NCI-H526 (cell line): ENCODE data around the gene SERPINH1.
A peak's percentile ranks its signal among the peaks of the same experiment; 100 is the strongest.

Source experiments
- DNase-seq, 2 experiments: peaks; one replicate each; lab custom pipeline; 2025; lab: John Stamatoyannopoulos, UW

SERPINH1 gene

GRCh38 chr11:75562048-75562835, at the start of gene SERPINH1:
SERPINH1 (plus strand) TSS chr11:75562253; CDS start chr11:75566350, 4,097 bp downstream.
- DNase-seq, result peak; percentile 51 to 90

GRCh38 chr11:75513250-75513649, 48.8 kb upstream of the SERPINH1 start:
- no peak for DNase-seq

GRCh38 chr11:75514596-75514995, 47.5 kb upstream of the SERPINH1 start:
- DNase-seq, result no peak

- no peak for DNase-seq
Observed at GRCh38 chr11:75516140-75516539, 45.9 kb upstream of the SERPINH1 start.

- no peak for DNase-seq
Observed at GRCh38 chr11:75516886-75517285, 45.2 kb upstream of the SERPINH1 start.

GRCh38 chr11:75518204-75518549, 43.9 kb upstream of the SERPINH1 start:
- no peak for DNase-seq

- no peak for DNase-seq
Observed at GRCh38 chr11:75518771-75519653, 43.0 kb upstream of the SERPINH1 start.

- DNase-seq, result no peak
Observed at GRCh38 chr11:75520688-75521087, 41.4 kb upstream of the SERPINH1 start.

GRCh38 chr11:75522286-75523044, 39.6 kb upstream of the SERPINH1 start:
- DNase-seq, result no peak

- no peak for DNase-seq
Observed at GRCh38 chr11:75523189-75523588, 38.9 kb upstream of the SERPINH1 start.

- DNase-seq, result no peak
Observed at GRCh38 chr11:75523811-75524664, 38.0 kb upstream of the SERPINH1 start.

- no peak for DNase-seq
Observed at GRCh38 chr11:75524665-75525432, 37.2 kb upstream of the SERPINH1 start.

- DNase-seq, result peak; percentile 80 to 99
Observed at GRCh38 chr11:75525433-75526191, 36.4 kb upstream of the SERPINH1 start, which contains the start of gene GDPD5. GDPD5 (minus strand) TSS chr11:75525941; CDS start chr11:75477735, 48,206 bp downstream.

- DNase-seq, result no peak
Observed at GRCh38 chr11:75526192-75526541, 35.9 kb upstream of the SERPINH1 start.

GRCh38 chr11:75527130-75527529, 34.9 kb upstream of the SERPINH1 start:
- DNase-seq, result no peak

- DNase-seq, result no peak
Observed at GRCh38 chr11:75527938-75528735, 33.9 kb upstream of the SERPINH1 start.

GRCh38 chr11:75530577-75530976, 31.5 kb upstream of the SERPINH1 start:
- no peak for DNase-seq

- no peak for DNase-seq
Observed at GRCh38 chr11:75531325-75531724, 30.7 kb upstream of the SERPINH1 start.
